ENCODE measurements around the gene TNFRSF14.

The TNFRSF14 gene

DNA sequence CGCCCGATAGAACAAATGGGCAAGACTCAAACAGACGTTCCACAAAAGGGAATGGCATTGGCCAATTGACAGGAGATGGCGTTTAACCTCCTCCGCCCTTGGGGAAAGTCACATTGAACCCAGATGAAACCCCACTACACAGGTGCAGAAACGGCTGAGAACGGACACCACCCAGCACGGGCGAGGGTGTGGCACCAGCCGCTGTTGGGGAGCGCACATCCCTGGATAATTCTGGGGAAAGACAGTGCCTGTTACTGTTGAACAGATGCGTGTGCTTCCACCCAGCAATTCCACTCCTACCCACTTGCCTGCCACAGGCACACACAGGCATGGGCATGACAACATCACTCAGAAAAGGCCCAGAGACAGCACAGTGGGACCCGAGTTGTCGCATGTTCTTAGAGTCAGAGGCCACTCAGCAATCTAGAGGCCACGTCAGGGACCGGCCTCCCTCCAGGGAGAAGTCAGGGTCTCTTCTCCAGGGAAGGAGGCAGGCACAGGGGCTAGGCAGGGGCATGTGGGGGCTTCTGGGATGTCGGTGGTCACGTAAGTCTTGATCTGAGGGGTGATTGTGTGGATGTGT lies 45.6 kb downstream of the TNFRSF14 start:
- POLR2A ChIA-PET: no interaction called here
- CTCF ChIA-PET: no interaction called here
- TF ChIP-seq CTCF (IDR thresholded peaks at IDR 0.05; ENCODE audit: insufficient read depth, low read length, missing control alignments): no peak
- DNase-seq (ENCODE audit: low read depth, low spot score): no peak
- no peak overlapping the region for H3K4me3 ChIP-seq (ENCODE audit: low read depth, low read length)

GRCh38 chr1:2602311-2602835 lies 46.2 kb downstream of the TNFRSF14 start:
- POLR2A ChIA-PET: no interaction called here

GRCh38 chr1:2602866-2603520 lies 46.8 kb downstream of the TNFRSF14 start:
- TF ChIP-seq CTCF (IDR thresholded peaks at IDR 0.05; ENCODE audit: insufficient read depth, low read length, missing control alignments): no peak
- CTCF ChIA-PET: no interaction called here
- no peak overlapping the region for H3K4me3 ChIP-seq (ENCODE audit: low read depth, low read length)
- DNase-seq (ENCODE audit: low read depth, low spot score): no peak
- POLR2A ChIA-PET: no interaction called here

More at GRCh38 chr1:2602311-2602835, 46.2 kb downstream of the TNFRSF14 start:
- no peak for DNase-seq (ENCODE audit: low read depth, low spot score)
- CTCF ChIA-PET: no interaction called here
- TF ChIP-seq CTCF (IDR thresholded peaks at IDR 0.05; ENCODE audit: insufficient read depth, low read length, missing control alignments): no peak
- no peak overlapping the region for H3K4me3 ChIP-seq (ENCODE audit: low read depth, low read length)

GRCh38 chr1:2603521-2604155 lies 47.5 kb downstream of the TNFRSF14 start:
- CTCF ChIA-PET: no interaction called here
- no peak for DNase-seq (ENCODE audit: low read depth, low spot score)
- TF ChIP-seq CTCF (IDR thresholded peaks at IDR 0.05; ENCODE audit: insufficient read depth, low read length, missing control alignments): no peak
- POLR2A ChIA-PET: no interaction called here
- H3K4me3 ChIP-seq (ENCODE audit: low read depth, low read length): no peak overlapping the region

GRCh38 chr1:2604156-2604843 lies 48.1 kb downstream of the TNFRSF14 start:
- CTCF ChIA-PET: no interaction called here
- H3K4me3 ChIP-seq (ENCODE audit: low read depth, low read length): no peak overlapping the region
- DNase-seq (ENCODE audit: low read depth, low spot score): no peak
- no peak for TF ChIP-seq CTCF (IDR thresholded peaks at IDR 0.05; ENCODE audit: insufficient read depth, low read length, missing control alignments)
- POLR2A ChIA-PET: no interaction called here

Measured in AG04449 (cell line).